Trophoblast cell (in vitro differentiated cells and primary cell): ENCODE measurements around the gene AFF2.

Experiments used
- DNase-seq, 2 donors: peaks; one replicate each; pipeline ENCODE4 v3.0.0-alpha.2; 2016
- H2AFZ ChIP-seq: 2 replicates; pipeline ENCODE4 v1.6.1; 2013; ENCODE audit warnings: low read length, moderate library complexity, mild to moderate bottlenecking; ENCODE audit not compliant: insufficient read depth, poor library complexity
- H2AK5ac ChIP-seq: 2 replicates; pipeline ENCODE4 v1.6.1; 2013; ENCODE audit warnings: mild to moderate bottlenecking, low read length
- H2BK120ac ChIP-seq: 2 replicates; pipeline ENCODE4 v1.6.1; 2013; ENCODE audit warnings: low read length, mild to moderate bottlenecking, moderate library complexity; ENCODE audit not compliant: insufficient read depth, poor library complexity
- H2BK12ac ChIP-seq: 2 replicates; pipeline ENCODE4 v1.6.1; 2013; ENCODE audit warnings: mild to moderate bottlenecking, low read length, moderate library complexity
- H2BK5ac ChIP-seq: 2 replicates; pipeline ENCODE4 v1.6.1; 2013; ENCODE audit warnings: low read length, low read depth, moderate library complexity, mild to moderate bottlenecking; ENCODE audit not compliant: poor library complexity
- H3K14ac ChIP-seq: 2 replicates; pipeline ENCODE4 v1.6.1; 2013; ENCODE audit warnings: mild to moderate bottlenecking, low read length
- H3K18ac ChIP-seq: 2 replicates; pipeline ENCODE4 v1.6.1; 2013; ENCODE audit warnings: mild to moderate bottlenecking, low read length
- H3K23ac ChIP-seq: 2 replicates; pipeline ENCODE4 v1.6.1; 2013; ENCODE audit warnings: low read length
- H3K27ac ChIP-seq: 2 replicates; pipeline ENCODE4 v1.5.1; 2013; ENCODE audit warnings: low read depth, mild to moderate bottlenecking, inconsistent platforms, low read length, moderate library complexity
- H3K27me3 ChIP-seq: 2 replicates; pipeline ENCODE4 v1.6.1; 2013; ENCODE audit warnings: inconsistent platforms, mild to moderate bottlenecking, low read length, moderate library complexity; ENCODE audit not compliant: insufficient read depth
- H3K36me3 ChIP-seq, 2 experiments: 1 replicate in 1 of 2; 2 replicates in 1 of 2; pipeline ENCODE4 v1.6.1; 2013; ENCODE audit warnings: low read length in 2 of 2, mild to moderate bottlenecking in 2 of 2, moderate library complexity in 1 of 2; ENCODE audit not compliant: insufficient read depth in 2 of 2, control insufficient read depth in 1 of 2
- H3K4ac ChIP-seq: 2 replicates; pipeline ENCODE4 v1.6.1; 2013; ENCODE audit warnings: low read depth, mild to moderate bottlenecking, low read length, moderate library complexity
- H3K4me1 ChIP-seq, 2 experiments: 1 replicate in 1 of 2; 2 replicates in 1 of 2; pipeline ENCODE4 v1.6.1; 2013; ENCODE audit warnings: low read length in 2 of 2, mild to moderate bottlenecking in 2 of 2, moderate library complexity in 1 of 2; ENCODE audit not compliant: insufficient read depth in 2 of 2, control insufficient read depth in 1 of 2
- H3K4me2 ChIP-seq: 2 replicates; pipeline ENCODE4 v1.6.1; 2013; ENCODE audit warnings: inconsistent platforms, mild to moderate bottlenecking, low read length, moderate library complexity
- H3K4me3 ChIP-seq: 2 replicates; pipeline ENCODE4 v1.5.1; 2013; ENCODE audit warnings: mild to moderate bottlenecking, low read depth, low read length, inconsistent platforms
- H3K79me1 ChIP-seq: one replicate; pipeline ENCODE4 v1.6.1; 2013; ENCODE audit warnings: low read length
- H3K79me2 ChIP-seq: 2 replicates; pipeline ENCODE4 v1.6.1; 2013; ENCODE audit warnings: low read length, mild to moderate bottlenecking; ENCODE audit not compliant: control insufficient read depth, insufficient read depth, poor library complexity
- H3K9ac ChIP-seq: 2 replicates; pipeline ENCODE4 v1.6.1; 2013; ENCODE audit warnings: mild to moderate bottlenecking, low read length
- H3K9me3 ChIP-seq: 2 replicates; pipeline ENCODE4 v1.6.1; 2013; ENCODE audit warnings: low read depth, mild to moderate bottlenecking, control low read depth, inconsistent platforms, low read length; ENCODE audit not compliant: insufficient read depth
- H4K12ac ChIP-seq: 2 replicates; pipeline ENCODE4 v1.6.1; 2013; ENCODE audit warnings: low read depth, mild to moderate bottlenecking, low read length, moderate library complexity
- H4K8ac ChIP-seq: 2 replicates; pipeline ENCODE4 v1.6.1; 2013; ENCODE audit warnings: low read depth, mild to moderate bottlenecking, low read length, moderate library complexity
- H4K91ac ChIP-seq: one replicate; pipeline ENCODE4 v1.6.1; 2013; ENCODE audit warnings: low read depth, mild to moderate bottlenecking, low read length, moderate library complexity
- WGBS: extraction: QIAGEN DNeasy Blood & Tissue Kit; methylation state at CpG from one replicate; pipeline ENCODE4 v1.1.7; 2013; ENCODE audit warnings: missing lambda C conversion rate; ENCODE audit not compliant: insufficient read length, insufficient coverage; ENCODE audit errors: extremely low coverage; 5-methylcytosine and 5-hydroxymethylcytosine counted together

Gene AFF2

DNA sequence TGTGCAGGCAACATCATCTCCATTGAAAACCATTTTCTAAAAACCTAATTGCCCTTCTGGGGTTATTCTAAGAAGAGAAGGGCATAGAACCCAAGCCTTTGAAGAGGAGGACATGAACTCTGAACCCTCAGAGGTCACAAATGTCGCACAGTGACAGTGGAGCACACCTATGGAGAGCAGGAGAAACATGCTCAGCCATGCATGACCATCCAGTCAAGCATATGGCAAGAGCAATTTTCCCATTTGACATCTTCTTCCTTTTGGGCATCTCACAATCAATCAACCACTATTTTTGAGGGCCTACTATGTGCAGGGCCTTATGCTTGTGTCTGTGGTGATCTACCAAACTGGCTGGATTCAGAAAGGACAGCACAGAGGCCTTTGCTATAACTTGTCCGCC lies 30.1 kb upstream of the AFF2 start:
- no peak for DNase-seq
- no peak overlapping the region for H2AK5ac ChIP-seq
- no peak overlapping the region for H3K14ac ChIP-seq
- no peak overlapping the region for H2AFZ ChIP-seq
- no peak overlapping the region for H4K12ac ChIP-seq
- H3K4me3 ChIP-seq = no peak overlapping the region
- no peak overlapping the region for H2BK5ac ChIP-seq
- no peak overlapping the region for H3K23ac ChIP-seq
- H3K9me3 ChIP-seq = no peaks in the 10 kb centered on the region
- H2BK12ac ChIP-seq = no peak overlapping the region
- H3K4me2 ChIP-seq = no peak overlapping the region
- no peaks in the 10 kb centered on the region for H3K79me1 ChIP-seq
- H3K27ac ChIP-seq = no peak overlapping the region
- no CpG with 5 or more reads among the region's 2 CpGs for WGBS
- no peaks in the 10 kb centered on the region for H3K27me3 ChIP-seq
- no peak overlapping the region for H4K8ac ChIP-seq
- no peaks in the 10 kb centered on the region for H3K79me2 ChIP-seq
- no peak overlapping the region for H2BK120ac ChIP-seq
- H3K36me3 ChIP-seq = no peaks in the 10 kb centered on the region
- H3K9ac ChIP-seq = no peak overlapping the region
- H4K91ac ChIP-seq = no peak overlapping the region
- no peak overlapping the region for H3K18ac ChIP-seq
- no peaks in the 10 kb centered on the region for H3K4me1 ChIP-seq
- H3K4ac ChIP-seq = no peak overlapping the region

- Histone ChIP-seq H3K36me3 (no peaks in the 10 kb centered on the region), H3K9me3 (no peaks in the 10 kb centered on the region), H3K4me3 (no peak overlapping the region), H3K9ac (no peak overlapping the region), H3K23ac (no peak overlapping the region), H2AK5ac (no peak overlapping the region), H2AFZ (no peak overlapping the region), H3K14ac (no peak overlapping the region), H3K4ac (no peak overlapping the region), H3K79me2 (no peaks in the 10 kb centered on the region), H2BK5ac (no peak overlapping the region), H3K79me1 (no peaks in the 10 kb centered on the region), H3K18ac (no peak overlapping the region), H3K27ac (no peak overlapping the region), H3K27me3 (no peaks in the 10 kb centered on the region), H4K12ac (no peak overlapping the region), H4K91ac (no peak overlapping the region), H2BK12ac (no peak overlapping the region), H4K8ac (no peak overlapping the region), H2BK120ac (no peak overlapping the region), H3K4me2 (no peak overlapping the region), H3K4me1 (no peaks in the 10 kb centered on the region)
- no peak for DNase-seq
- WGBS = no CpG with 5 or more reads among the region's 4 CpGs
Observed at GRCh38 chrX:148474030-148474429, 26.4 kb upstream of the AFF2 start.

- no peaks in the 10 kb centered on the region for H3K79me1 ChIP-seq
- H3K27me3 ChIP-seq = no peaks in the 10 kb centered on the region
- no peak overlapping the region for H3K4me3 ChIP-seq
- H2AFZ ChIP-seq = no peak overlapping the region
- H2BK5ac ChIP-seq = no peak overlapping the region
- no peak for DNase-seq
- no peaks in the 10 kb centered on the region for H3K4me1 ChIP-seq
- no peak overlapping the region for H2BK12ac ChIP-seq
- no peaks in the 10 kb centered on the region for H3K9me3 ChIP-seq
- no peaks in the 10 kb centered on the region for H3K79me2 ChIP-seq
- H2AK5ac ChIP-seq = no peak overlapping the region
- no peak overlapping the region for H4K8ac ChIP-seq
- H2BK120ac ChIP-seq = no peak overlapping the region
- no peak overlapping the region for H3K18ac ChIP-seq
- H4K12ac ChIP-seq = no peak overlapping the region
- no peak overlapping the region for H3K4me2 ChIP-seq
- H3K14ac ChIP-seq = no peak overlapping the region
- no peak overlapping the region for H3K23ac ChIP-seq
- H4K91ac ChIP-seq = no peak overlapping the region
- no peak overlapping the region for H3K27ac ChIP-seq
- no peak overlapping the region for H3K9ac ChIP-seq
- H3K4ac ChIP-seq = no peak overlapping the region
- no peaks in the 10 kb centered on the region for H3K36me3 ChIP-seq
- no CpG with 5 or more reads among the region's 2 CpGs for WGBS
Observed at GRCh38 chrX:148492057-148492456, 8.4 kb upstream of the AFF2 start.

DNA sequence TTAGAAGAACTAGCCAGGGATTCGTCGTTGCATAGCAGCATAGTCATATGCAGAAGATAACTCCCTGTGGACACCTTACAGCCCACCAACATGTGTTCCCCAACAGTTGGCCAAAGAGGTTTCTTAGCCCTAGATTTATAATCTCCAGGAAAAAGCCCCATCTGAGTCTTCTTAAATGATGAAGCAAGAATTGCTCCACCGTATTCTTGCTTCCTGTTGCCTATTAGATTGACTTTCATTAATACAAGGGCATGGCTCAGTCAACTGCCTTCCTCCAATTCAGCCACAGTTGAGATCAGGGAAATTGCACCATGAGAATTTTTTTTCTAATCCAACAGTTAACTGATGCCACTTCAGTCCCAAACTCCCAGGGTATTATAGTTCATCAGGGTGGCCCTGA lies 5.2 kb upstream of the AFF2 start:
- no peaks in the 10 kb centered on the region for H3K36me3 ChIP-seq
- H3K4ac ChIP-seq = no peak overlapping the region
- no peaks in the 10 kb centered on the region for H3K9me3 ChIP-seq
- no CpG with 5 or more reads among the region's 3 CpGs for WGBS
- no peak overlapping the region for H2BK120ac ChIP-seq
- no peaks in the 10 kb centered on the region for H3K27me3 ChIP-seq
- no peak overlapping the region for H4K91ac ChIP-seq
- no peaks in the 10 kb centered on the region for H3K79me2 ChIP-seq
- H3K4me2 ChIP-seq = no peak overlapping the region
- no peak for DNase-seq
- no peak overlapping the region for H2BK12ac ChIP-seq
- H3K79me1 ChIP-seq = no peaks in the 10 kb centered on the region
- no peak overlapping the region for H4K12ac ChIP-seq
- H3K18ac ChIP-seq = no peak overlapping the region
- no peak overlapping the region for H3K23ac ChIP-seq
- no peak overlapping the region for H3K4me3 ChIP-seq
- H2BK5ac ChIP-seq = no peak overlapping the region
- no peaks in the 10 kb centered on the region for H3K4me1 ChIP-seq
- H3K9ac ChIP-seq = no peak overlapping the region
- no peak overlapping the region for H4K8ac ChIP-seq
- H3K27ac ChIP-seq = no peak overlapping the region
- no peak overlapping the region for H3K14ac ChIP-seq
- no peak overlapping the region for H2AFZ ChIP-seq
- no peak overlapping the region for H2AK5ac ChIP-seq
